Measurements from ENCODE around the gene YEATS2.

Gene YEATS2

DNA sequence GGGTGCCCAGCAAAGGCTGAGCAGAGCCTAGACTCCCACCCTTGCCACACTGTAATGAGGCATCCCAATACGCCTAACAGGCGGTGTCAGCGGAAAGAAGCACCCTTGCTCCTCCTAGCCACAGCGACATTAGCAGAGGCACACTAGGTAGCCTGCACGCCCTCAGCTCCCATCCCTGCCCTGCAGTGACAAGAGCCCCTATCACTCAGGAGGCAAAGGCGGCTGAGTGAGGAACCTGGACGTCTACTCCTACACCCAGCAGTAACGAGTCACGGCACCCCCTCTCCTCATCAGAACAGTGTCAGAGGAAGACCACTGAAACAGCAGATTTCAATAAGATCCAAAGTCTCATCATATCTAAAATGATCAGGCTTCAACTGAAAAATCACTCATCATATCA, 139.8 kb downstream of the YEATS2 start:
- no peak for DNase-seq (ENCODE audit: low spot score)

DNA sequence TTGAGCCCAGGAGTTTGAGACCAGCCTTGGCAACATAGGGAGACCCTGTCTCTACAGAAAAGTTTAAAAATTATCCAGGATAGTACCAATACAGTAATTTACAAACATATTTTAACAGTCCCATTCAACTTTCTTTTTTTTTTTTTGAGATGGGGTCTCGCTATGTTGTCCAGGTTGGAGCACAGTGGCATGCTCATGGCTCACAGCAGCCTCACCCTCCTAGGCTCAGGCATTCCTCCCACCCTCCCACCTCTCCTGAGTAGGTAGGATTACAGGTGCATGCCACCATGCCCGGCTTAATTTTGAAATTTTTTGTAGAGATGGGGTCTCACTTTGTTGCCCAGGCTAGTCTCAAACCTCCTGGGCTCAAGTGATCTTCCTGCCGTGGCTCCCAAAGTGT, 140.3 kb downstream of the YEATS2 start:
- DNase-seq (ENCODE audit: low spot score): no peak

DNA sequence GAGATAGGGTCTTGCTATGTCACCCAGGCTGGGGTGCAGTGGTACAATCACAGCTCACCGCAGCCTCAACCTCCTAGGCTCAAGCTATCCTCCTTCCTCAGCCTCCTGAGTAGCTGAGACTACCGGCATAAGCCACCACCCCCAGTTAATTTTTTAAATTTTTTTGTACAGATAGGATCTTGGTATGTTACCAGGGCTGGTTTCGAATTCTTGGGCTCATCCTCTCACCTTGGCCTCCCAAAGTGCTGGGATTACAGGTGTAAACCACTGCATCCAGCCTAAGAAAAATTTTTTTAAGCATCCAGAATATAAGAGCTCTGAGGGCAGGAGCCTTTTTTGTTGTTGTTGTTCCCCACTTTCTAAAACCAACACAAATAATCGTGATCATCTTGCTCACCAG, 142.2 kb downstream of the YEATS2 start:
- DNase-seq (ENCODE audit: low spot score): no peak

DNA sequence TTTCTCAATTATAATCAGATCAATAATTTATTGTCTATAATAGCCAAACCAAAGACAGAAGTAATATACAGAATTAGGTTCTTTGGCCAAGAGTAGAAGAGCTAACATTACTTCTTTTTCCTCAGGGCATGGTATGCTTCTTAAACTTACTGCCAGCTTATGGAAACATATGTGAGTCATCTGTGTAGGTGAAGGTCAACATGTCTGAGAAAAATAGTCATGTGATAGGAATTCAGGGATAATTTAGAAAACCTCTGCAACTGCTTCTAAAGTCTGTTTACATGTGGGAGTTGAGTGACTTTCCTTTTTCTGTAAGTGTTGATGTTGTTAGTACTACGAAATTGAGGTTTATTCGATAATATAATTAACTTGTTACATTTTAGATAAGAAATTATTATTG, 147.0 kb downstream of the YEATS2 start:
- DNase-seq (ENCODE audit: low spot score): no peak

DNA sequence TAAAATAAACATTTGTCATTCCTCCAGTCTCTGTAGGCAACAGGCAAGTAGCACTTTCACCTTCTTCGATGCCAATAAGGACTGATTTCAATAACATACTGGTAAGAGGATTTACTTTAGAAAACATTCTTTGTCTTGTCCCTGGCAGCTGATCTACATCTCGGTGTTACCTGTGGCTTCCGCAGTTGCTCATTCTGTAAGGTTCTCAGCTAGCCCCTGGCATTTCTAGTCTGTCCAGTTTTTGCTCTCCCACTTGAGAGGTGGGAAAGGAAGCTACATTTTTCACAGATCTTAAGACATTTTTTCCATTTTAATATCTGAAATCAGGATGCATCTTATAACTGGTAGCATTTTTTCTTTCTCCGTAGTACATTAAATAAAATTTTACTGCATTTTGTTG, 147.5 kb downstream of the YEATS2 start:
- DNase-seq (ENCODE audit: low spot score): no peak

DNA sequence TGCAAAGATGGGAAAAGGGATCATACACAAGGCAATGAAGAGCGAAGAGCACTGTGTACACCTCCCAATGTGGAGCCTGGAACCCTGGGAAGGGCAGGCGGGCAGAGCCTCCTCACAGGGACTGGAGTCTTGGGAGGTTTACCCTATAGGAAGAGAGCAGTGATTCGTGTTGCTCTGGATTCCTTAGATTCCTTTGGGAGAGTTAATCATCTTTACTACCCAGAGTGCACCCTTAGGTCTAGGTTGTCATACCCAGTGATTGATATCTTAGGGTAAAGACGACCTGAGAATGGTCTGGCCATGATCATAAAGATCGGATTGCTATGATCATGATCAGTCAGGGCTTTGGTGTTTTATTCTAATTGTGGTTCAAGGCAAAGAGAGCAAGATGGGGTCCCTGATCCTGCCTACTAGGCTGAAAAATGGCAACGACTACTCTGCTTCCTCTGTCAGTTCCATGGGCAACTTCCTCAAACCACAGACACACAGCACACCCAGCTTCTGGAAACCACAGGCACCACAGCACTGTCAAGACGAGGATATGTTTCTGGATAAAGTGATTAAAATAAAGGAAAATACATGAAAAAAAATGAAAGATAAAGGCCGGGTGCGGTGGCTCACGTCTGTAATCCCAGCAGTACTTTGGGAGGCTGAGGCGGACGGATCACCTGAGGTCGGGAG, 148.2 kb downstream of the YEATS2 start:
- DNase-seq (ENCODE audit: low spot score): no peak

DNA sequence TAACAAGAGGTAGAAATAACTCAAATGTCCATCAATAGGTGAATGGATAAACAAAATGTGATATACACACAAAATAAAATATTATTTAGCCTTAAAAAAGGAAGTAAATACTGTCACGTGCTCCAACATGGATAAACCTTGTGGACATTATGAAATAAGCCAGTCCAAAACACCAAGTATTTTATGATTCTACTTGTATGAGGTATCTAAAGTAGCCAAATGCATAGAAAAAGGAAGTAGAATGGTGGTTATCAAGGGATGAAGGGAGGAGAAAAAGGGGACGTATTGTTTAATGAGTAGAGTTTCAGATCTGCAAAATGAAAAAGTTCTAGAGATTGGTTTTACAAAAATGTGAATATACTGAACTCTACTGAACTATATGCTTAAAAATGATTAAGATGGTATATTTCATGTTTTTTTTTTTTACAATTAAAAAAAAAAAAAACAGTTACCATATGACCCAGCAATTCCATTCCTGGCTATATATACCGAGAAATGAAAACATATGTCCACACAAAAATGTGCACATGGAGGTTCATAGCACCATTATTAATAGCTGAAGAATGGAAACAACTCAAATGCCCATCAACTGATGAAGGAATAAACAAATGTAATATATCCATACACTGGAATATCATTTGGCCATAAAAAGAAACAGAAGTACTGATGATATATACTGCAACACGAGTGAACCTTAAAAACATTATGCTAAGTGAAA, 156.9 kb downstream of the YEATS2 start:
- no peak for DNase-seq (ENCODE audit: low spot score)

DNA sequence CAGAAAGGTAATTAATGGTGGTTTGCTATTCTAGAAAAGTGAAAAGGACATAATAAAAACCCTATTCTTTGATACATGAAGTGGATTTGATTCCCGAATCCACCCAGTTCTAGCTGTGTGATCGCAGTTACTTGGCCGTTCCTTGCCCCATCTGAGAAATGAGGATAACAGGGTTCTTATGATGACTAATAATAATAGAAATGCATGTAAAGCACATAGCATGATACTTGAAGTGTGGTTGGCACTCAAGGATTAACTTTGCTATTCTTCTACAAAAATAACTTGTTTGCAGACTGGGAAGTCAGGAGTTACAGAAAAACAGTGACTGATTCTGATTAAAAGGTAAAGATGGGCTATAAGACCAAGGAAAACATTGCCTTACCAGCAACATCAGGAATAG, 160.3 kb downstream of the YEATS2 start:
- no peak for DNase-seq (ENCODE audit: low spot score)

Data from cerebellar cortex (tissue), 1 donor.